HG03354 (cell line): ENCODE measurements around the gene DLGAP1.

Experiments used
- ATAC-seq: cut with Tn5 transposase; IDR thresholded peaks from one replicate; pipeline ENCODE4 v1.9.1; 2021; ENCODE audit warnings: mild to moderate bottlenecking; ENCODE audit not compliant: unreplicated experiment, poor library complexity, severe bottlenecking

The DLGAP1 gene

GRCh38 chr18:4203568-4204437 lies 251.3 kb downstream of the DLGAP1 start:
- ATAC-seq, result no peak

- ATAC-seq, result no peak
Observed at GRCh38 chr18:4200399-4200798, 254.7 kb downstream of the DLGAP1 start.

- no peak for ATAC-seq
Observed at GRCh38 chr18:4198956-4199355, 256.2 kb downstream of the DLGAP1 start.

- no peak for ATAC-seq
Observed at GRCh38 chr18:4196351-4196750, 258.8 kb downstream of the DLGAP1 start.

- no peak for ATAC-seq
Observed at GRCh38 chr18:4193086-4193485, 262.0 kb downstream of the DLGAP1 start.

GRCh38 chr18:4181882-4182568 lies 273.1 kb downstream of the DLGAP1 start:
- no peak for ATAC-seq

- no peak for ATAC-seq
Observed at GRCh38 chr18:4181086-4181485, 274.0 kb downstream of the DLGAP1 start.

- ATAC-seq, result no peak
Observed at GRCh38 chr18:4172196-4173100, 282.7 kb downstream of the DLGAP1 start.

- ATAC-seq, result no peak
Observed at GRCh38 chr18:4157352-4157751, 297.8 kb downstream of the DLGAP1 start.

GRCh38 chr18:4146797-4147196 lies 308.3 kb downstream of the DLGAP1 start:
- no peak for ATAC-seq

- no peak for ATAC-seq
Observed at GRCh38 chr18:4144201-4144600, 310.9 kb downstream of the DLGAP1 start.

GRCh38 chr18:4143585-4143984 lies 311.5 kb downstream of the DLGAP1 start:
- no peak for ATAC-seq

GRCh38 chr18:4142876-4143275 lies 312.2 kb downstream of the DLGAP1 start:
- ATAC-seq, result no peak

- ATAC-seq, result no peak
Observed at GRCh38 chr18:4134700-4135099, 320.4 kb downstream of the DLGAP1 start.

- no peak for ATAC-seq
Observed at GRCh38 chr18:4130734-4131719, 324.1 kb downstream of the DLGAP1 start.

- no peak for ATAC-seq
Observed at GRCh38 chr18:4126939-4127338, 328.2 kb downstream of the DLGAP1 start.

GRCh38 chr18:4125627-4126230 lies 329.4 kb downstream of the DLGAP1 start:
- no peak for ATAC-seq

- ATAC-seq, result no peak
Observed at GRCh38 chr18:4125224-4125623, 329.9 kb downstream of the DLGAP1 start.

GRCh38 chr18:4119813-4120212 lies 335.3 kb downstream of the DLGAP1 start:
- no peak for ATAC-seq
